Fibroblast of pulmonary artery (primary cell): ENCODE results near the gene IQCH.

Experiments used
- DNase-seq: peaks from one replicate; pipeline ENCODE4 v3.0.0-alpha.2; 2010; ENCODE audit warnings: low read depth
- H3K4me3 ChIP-seq: replicated peaks from 2 replicates; pipeline ENCODE4 v1.5.1; 2011; ENCODE audit warnings: low read depth, mild to moderate bottlenecking, control low read depth, low read length, moderate library complexity
- CTCF ChIP-seq: IDR thresholded peaks from 2 replicates; pipeline ENCODE4 v1.5.1; 2011; ENCODE audit warnings: mild to moderate bottlenecking, control low read depth, low read length, inconsistent platforms; ENCODE audit errors: missing control alignments

Gene IQCH

GRCh38 chr15:67400890-67401289, 146.3 kb downstream of the IQCH start:
- no peak overlapping the region for H3K4me3 ChIP-seq
- TF ChIP-seq CTCF = no peak
- DNase-seq = no peak

GRCh38 chr15:67401336-67401735, 146.8 kb downstream of the IQCH start:
- TF ChIP-seq CTCF = no peak
- H3K4me3 ChIP-seq = no peak overlapping the region
- DNase-seq = no peak

- no peak for DNase-seq
- no peak overlapping the region for H3K4me3 ChIP-seq
- TF ChIP-seq CTCF = no peak
Measured at GRCh38 chr15:67403428-67404154, 149.0 kb downstream of the IQCH start.

- no peak overlapping the region for H3K4me3 ChIP-seq
- DNase-seq = peak; percentile 68
- no peak for TF ChIP-seq CTCF
Measured at GRCh38 chr15:67405208-67406191, 150.9 kb downstream of the IQCH start.

GRCh38 chr15:67406257-67406861, 151.8 kb downstream of the IQCH start:
- TF ChIP-seq CTCF = no peak
- no peak overlapping the region for H3K4me3 ChIP-seq
- DNase-seq = no peak

- H3K4me3 ChIP-seq = no peak overlapping the region
- no peak for TF ChIP-seq CTCF
- no peak for DNase-seq
Measured at GRCh38 chr15:67407786-67408185, 153.2 kb downstream of the IQCH start.
